VCaP (cell line): ENCODE results near the gene PAX5.
"Not testable (repeated sequence)": the region's sequence is repeated elsewhere in the genome, so short reads cannot be mapped to it uniquely, and the experiment has no call there.

Experiments used
- H3K27ac ChIP-seq: fragments of 450-650 bp; 2 replicates; pipeline ENCODE4 v1.5.1; 2017
- TF ChIP-seq, protein P1 (sequence below): fragments of 450-650 bp; conservative IDR thresholded peaks from 2 replicates; pipeline ENCODE4 v1.5.1; 2017; ENCODE audit warnings: mild to moderate bottlenecking, moderate library complexity

Gene PAX5

DNA sequence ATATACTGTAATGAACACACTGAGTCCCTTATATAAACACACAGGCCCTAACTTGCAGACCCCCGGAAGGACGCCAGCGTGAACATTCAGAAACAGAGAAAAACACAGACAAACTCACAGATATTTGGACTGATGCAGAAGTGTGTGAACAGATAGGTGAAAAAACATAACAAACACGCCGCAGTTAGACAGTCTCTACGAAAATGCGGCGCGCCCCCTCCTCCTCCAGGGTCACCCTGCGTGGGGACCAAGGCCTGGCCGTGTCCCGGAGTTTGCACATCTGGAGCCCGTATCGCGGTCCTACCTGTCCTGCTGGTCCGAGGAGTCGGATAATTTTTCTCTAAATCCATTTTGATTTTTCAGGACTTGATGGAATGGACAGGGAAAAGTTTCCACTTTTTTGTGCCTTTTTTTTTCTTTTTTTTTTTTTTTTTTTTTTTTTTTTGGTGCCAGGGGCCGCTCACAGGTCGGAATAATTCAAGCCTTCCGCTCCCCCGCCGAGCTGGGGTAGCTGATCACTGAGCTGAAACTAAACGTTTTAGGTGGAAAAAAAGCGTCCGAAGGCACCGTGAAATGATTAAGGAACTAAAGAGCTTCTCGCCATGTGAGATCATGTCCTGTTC, at the start of gene PAX5:
PAX5 (minus strand) TSS at position 587 of the 623 bp plus-strand sequence; CDS start at position 350, 237 bp downstream.
- H3K27ac ChIP-seq = peak within 1 kb of the TSS; percentile 94
- TF ChIP-seq, protein P1, sequence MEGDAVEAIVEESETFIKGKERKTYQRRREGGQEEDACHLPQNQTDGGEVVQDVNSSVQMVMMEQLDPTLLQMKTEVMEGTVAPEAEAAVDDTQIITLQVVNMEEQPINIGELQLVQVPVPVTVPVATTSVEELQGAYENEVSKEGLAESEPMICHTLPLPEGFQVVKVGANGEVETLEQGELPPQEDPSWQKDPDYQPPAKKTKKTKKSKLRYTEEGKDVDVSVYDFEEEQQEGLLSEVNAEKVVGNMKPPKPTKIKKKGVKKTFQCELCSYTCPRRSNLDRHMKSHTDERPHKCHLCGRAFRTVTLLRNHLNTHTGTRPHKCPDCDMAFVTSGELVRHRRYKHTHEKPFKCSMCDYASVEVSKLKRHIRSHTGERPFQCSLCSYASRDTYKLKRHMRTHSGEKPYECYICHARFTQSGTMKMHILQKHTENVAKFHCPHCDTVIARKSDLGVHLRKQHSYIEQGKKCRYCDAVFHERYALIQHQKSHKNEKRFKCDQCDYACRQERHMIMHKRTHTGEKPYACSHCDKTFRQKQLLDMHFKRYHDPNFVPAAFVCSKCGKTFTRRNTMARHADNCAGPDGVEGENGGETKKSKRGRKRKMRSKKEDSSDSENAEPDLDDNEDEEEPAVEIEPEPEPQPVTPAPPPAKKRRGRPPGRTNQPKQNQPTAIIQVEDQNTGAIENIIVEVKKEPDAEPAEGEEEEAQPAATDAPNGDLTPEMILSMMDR = no peak

DNA sequence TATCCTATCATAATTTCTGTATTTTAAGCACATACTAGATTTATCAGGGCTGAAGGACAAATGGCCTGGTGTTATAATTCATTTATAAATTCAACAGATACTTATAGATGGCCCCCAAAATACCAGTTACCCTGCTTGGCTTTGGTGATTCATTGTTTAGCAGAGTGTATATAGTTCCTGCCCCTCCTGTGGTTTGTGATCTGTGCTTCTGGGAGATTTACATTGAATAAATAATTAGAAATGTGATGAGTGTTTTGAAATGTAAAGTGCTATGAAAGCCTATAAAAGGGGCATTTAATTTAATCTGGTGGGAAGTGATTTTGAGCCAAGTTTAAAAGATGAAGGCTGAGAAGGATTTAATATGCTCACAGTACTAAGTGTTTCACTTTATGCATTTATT, 49.6 kb upstream of the PAX5 start:
- H3K27ac ChIP-seq = peak overlapping the region; percentile 59
- TF ChIP-seq, protein P1 = no peak

DNA sequence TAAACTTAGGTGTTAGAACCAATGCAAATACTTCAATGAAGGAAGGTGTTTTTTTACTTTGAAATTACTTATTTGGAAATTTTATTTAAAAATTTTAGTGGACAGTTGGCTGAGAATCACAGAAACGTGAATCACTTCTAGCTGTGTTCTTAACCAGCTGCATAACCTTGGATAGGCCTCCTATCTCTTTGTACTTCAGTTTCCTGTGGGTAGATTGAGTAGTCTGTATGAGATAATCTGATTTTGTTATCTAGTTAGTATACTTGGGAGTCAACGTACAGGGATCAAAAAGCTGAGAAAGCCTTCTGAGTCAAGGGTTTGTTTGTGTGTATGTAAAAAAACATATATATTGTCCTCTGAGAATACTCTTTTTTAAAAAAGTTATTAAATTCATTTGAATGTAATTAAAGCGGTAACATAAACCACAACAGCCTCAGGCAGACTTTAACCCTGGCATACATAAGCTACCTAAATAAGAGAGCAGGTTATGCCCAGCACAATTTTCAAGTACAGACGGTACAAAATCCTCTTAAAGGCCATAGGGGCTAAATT, 48.2 kb upstream of the PAX5 start:
- H3K27ac ChIP-seq = no peak overlapping the region
- TF ChIP-seq, protein P1 = no peak

- not testable (repeated sequence) for H3K27ac ChIP-seq
Observed at GRCh38 chr9:37081507-37081906, 47.4 kb upstream of the PAX5 start.

DNA sequence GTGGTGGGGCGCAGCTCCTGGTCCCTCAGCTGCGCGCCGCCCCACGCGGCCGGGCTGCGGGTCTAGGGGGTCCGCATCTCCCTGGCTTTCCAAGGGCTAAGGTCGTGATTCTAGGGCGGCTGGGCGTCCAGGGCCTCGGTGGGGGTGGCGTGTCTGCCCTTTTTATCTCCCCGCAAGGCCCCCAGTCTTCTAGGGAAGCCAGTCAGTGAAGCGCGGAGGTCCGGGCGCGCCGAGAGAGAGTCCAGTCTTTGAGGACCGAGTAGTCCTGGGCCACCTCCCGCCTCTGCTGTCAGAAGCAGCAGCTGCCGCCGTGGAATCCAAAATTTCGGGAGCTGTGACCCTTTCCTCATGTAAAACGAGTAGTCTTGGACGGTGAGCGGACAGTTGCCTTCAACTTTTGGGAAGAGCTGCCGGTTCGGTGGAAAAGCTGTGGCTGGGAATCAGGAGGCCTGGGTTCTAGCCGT, 46.1 kb upstream of the PAX5 start:
- peak overlapping the region; percentile 87 for H3K27ac ChIP-seq

- H3K27ac ChIP-seq = peak overlapping the region; percentile 87
- TF ChIP-seq, protein P1 = no peak
Observed at GRCh38 chr9:37079370-37080164, 45.5 kb upstream of the PAX5 start.

DNA sequence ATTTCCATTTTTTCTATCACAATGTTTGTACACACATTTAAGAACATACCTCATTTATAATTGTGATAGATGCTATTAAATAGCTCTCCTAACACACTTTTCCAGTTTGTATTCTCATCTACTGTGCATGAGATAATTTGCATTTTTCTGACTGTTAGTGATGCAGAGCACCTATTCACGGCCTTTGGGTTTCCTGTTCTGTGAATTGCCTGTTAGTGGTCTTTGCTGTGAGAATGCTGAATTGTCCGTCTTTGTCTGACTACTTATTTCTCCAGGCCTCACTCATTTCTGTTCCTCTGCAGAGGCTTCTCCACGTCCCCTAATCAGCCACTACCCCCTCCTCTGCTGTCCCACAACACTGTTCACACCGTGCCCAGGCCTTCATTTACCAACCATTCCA, 40.7 kb upstream of the PAX5 start:
- not testable (repeated sequence) for H3K27ac ChIP-seq

DNA sequence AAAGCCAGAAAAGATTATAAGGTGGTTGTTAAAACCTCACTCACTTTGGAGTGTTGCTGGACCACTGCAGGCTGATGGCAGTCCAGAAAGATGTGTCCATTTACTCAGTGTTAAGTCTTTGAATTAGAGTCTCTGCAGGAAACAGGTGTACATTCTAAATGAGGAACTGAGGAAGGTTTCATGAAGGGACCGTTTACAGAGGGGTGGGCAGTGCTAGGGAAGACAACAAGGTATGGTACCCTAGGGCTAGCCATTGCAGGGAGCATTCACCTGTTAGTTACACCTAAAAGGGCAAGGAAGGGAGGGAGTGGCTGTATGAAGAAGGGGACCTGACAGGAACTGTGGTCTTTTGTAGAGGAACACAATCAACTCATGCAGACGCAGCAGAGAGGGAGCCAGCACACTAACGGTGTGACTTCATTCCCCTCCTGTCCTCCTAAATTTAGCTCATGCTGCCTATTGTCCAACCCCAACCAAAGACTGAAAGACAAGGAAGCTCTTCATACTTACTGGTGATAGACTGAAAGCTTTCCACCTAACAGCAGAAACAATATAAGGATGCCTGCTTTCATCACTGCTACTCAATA, 32.2 kb upstream of the PAX5 start:
- TF ChIP-seq, protein P1 = no peak
- no peak overlapping the region for H3K27ac ChIP-seq

GRCh38 chr9:37062336-37062735, 28.3 kb upstream of the PAX5 start:
- H3K27ac ChIP-seq = no peak overlapping the region
- TF ChIP-seq, protein P1 = no peak
